ENCODE data around the gene BAG5.

BAG5 gene

DNA sequence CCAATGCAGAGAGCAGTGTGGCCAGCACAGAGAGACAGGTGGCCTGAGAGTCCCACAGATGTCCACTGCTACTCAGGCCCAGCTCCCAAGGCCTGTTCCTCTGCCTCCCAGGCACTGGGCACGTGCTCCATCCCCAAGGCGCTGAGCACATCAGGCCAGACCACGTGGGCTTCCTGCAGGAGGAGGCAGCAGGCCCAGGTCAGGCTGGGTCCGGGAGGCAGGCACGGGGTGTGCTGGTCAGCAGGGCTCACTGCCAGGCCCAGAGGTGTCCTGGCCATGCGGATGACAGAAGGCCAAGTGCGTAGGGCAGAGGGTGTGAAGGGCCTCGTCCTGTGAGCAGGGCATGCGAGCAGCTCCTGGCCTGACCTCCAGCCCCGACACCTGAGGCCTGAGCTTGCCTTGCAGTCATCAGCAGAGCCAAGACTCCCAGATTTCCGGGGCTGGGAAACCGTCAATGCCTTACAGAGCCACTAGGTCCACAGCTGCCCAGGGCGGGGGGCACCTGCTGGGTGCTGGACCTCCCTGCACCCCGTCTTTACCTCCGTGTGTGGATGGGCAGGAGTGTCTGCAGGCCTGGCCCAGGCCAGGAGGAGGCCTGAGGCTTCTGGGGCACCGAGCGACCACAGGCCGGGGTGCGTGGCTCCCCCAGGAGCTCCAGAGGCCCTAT, 18.6 kb downstream of the BAG5 start:
- no peak overlapping the region for H3K4me3 ChIP-seq (IDR thresholded peaks at IDR 0.05; ENCODE audit: insufficient read depth, low read depth, low read length)
- H3K9ac ChIP-seq = no peak overlapping the region
- H3K79me2 ChIP-seq (ENCODE audit: insufficient read depth, low read depth) = no peaks in the 10 kb centered on the region
- H3K27ac ChIP-seq = no peak overlapping the region
- peaks cover 6% of the 10 kb centered on the region; the same call in 1 of the 2 replicates for H3K27me3 ChIP-seq (ENCODE audit: insufficient read depth, low read depth)
- no peak overlapping the region for H2AFZ ChIP-seq (ENCODE audit: low read depth)
- no peak overlapping the region for H3K4me2 ChIP-seq
- H4K20me1 ChIP-seq (ENCODE audit: insufficient read depth) = no peaks in the 10 kb centered on the region
- no peaks in the 10 kb centered on the region for H3K4me1 ChIP-seq (ENCODE audit: low read depth, poor library complexity, severe bottlenecking)
- H3K36me3 ChIP-seq (ENCODE audit: insufficient read depth) = no peaks in the 10 kb centered on the region
- TF ChIP-seq, protein P1, sequence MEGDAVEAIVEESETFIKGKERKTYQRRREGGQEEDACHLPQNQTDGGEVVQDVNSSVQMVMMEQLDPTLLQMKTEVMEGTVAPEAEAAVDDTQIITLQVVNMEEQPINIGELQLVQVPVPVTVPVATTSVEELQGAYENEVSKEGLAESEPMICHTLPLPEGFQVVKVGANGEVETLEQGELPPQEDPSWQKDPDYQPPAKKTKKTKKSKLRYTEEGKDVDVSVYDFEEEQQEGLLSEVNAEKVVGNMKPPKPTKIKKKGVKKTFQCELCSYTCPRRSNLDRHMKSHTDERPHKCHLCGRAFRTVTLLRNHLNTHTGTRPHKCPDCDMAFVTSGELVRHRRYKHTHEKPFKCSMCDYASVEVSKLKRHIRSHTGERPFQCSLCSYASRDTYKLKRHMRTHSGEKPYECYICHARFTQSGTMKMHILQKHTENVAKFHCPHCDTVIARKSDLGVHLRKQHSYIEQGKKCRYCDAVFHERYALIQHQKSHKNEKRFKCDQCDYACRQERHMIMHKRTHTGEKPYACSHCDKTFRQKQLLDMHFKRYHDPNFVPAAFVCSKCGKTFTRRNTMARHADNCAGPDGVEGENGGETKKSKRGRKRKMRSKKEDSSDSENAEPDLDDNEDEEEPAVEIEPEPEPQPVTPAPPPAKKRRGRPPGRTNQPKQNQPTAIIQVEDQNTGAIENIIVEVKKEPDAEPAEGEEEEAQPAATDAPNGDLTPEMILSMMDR (conservative IDR thresholded peaks at IDR 0.05; ENCODE audit: low read depth, low read length) = no peak

DNA sequence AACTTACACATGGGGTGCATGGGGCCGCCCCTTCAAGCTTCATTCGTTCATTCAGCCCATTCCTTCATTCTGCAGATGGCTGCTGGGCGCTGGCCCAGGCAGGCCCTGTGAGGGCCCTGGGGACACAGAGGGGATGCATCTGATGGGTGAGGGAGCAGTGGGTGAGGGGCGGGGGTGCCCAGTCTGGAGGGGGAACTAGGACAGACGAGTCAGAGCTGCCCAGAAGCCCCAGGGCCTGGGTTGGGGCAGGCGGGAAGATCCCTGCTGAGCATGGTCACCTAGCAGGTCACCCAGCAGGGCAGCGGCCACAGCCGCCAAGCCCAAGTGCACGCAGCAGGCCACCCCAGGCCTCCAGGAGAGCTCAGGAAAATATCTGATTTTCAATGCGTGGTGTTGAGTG, 19.3 kb downstream of the BAG5 start:
- H3K9ac ChIP-seq = no peak overlapping the region
- H3K79me2 ChIP-seq (ENCODE audit: insufficient read depth, low read depth) = no peaks in the 10 kb centered on the region
- TF ChIP-seq, protein P1 (conservative IDR thresholded peaks at IDR 0.05; ENCODE audit: low read depth, low read length) = no peak
- H3K36me3 ChIP-seq (ENCODE audit: insufficient read depth) = no peaks in the 10 kb centered on the region
- no peak overlapping the region for H3K4me3 ChIP-seq (IDR thresholded peaks at IDR 0.05; ENCODE audit: insufficient read depth, low read depth, low read length)
- no peak overlapping the region for H3K27ac ChIP-seq
- no peaks in the 10 kb centered on the region for H4K20me1 ChIP-seq (ENCODE audit: insufficient read depth)
- no peak overlapping the region for H3K4me2 ChIP-seq
- H2AFZ ChIP-seq (ENCODE audit: low read depth) = no peak overlapping the region
- H3K27me3 ChIP-seq (ENCODE audit: insufficient read depth, low read depth) = peaks cover 6% of the 10 kb centered on the region; the same call in 1 of the 2 replicates
- H3K4me1 ChIP-seq (ENCODE audit: low read depth, poor library complexity, severe bottlenecking) = no peaks in the 10 kb centered on the region

GRCh38 chr14:103542605-103543088, 19.8 kb downstream of the BAG5 start:
- H3K36me3 ChIP-seq (ENCODE audit: insufficient read depth) = no peaks in the 10 kb centered on the region
- H3K4me1 ChIP-seq (ENCODE audit: low read depth, poor library complexity, severe bottlenecking) = no peaks in the 10 kb centered on the region
- H3K9ac ChIP-seq = no peak overlapping the region
- H3K79me2 ChIP-seq (ENCODE audit: insufficient read depth, low read depth) = no peaks in the 10 kb centered on the region
- H3K27me3 ChIP-seq (ENCODE audit: insufficient read depth, low read depth) = peaks cover 6% of the 10 kb centered on the region; the same call in 1 of the 2 replicates
- H4K20me1 ChIP-seq (ENCODE audit: insufficient read depth) = no peaks in the 10 kb centered on the region
- no peak overlapping the region for H3K27ac ChIP-seq
- no peak overlapping the region for H3K4me2 ChIP-seq
- no peak overlapping the region for H3K4me3 ChIP-seq (IDR thresholded peaks at IDR 0.05; ENCODE audit: insufficient read depth, low read depth, low read length)
- TF ChIP-seq, protein P1 (conservative IDR thresholded peaks at IDR 0.05; ENCODE audit: low read depth, low read length) = no peak
- H2AFZ ChIP-seq (ENCODE audit: low read depth) = no peak overlapping the region

DNA sequence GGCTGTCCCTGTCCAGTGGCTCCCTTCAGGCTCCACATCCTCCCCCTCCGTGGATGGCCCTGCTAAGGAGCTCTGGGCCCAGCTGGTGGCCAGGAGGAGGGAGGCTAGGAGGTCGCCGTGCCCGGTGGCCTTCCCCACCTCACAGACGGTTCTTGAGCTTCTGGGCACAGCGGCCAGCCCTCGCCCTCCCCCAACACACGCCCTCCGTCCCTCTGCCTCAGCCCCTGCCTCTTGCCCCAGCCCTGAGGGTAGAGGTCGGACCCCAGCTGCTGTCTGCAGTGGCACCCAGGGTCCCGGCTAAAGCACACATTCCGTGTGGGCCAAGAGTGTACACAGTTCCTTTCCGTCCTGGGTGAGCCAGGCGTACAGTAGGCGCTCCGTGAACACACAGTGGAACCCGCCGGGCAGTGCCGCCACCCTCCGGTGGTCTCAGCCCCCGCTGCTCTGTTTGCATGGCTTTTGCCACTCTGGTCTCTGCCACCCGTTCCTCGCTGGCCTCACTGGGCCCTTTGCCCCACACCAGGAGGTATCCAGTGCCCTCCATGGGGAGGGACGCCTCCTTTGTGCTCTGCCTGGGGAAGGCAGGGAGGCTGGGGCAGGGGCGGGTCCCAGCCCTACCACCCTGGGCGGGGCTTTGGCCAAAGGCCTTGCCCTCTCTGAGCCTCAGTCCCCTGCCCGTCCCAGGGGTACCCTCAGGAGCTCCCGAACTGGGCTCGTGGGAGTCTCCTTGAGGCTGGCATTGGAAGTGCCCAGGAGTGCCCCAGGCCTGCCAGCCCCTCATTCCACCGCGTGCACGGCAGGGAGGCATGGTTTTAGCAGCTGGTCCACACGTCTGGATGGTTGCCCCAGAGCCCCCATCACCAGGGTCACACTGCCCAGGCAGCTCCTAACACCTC, 20.5 kb downstream of the BAG5 start:
- Histone ChIP-seq H4K20me1 (ENCODE audit: insufficient read depth) (no peaks in the 10 kb centered on the region), H3K4me3 (IDR thresholded peaks at IDR 0.05; ENCODE audit: insufficient read depth, low read depth, low read length) (no peak overlapping the region), H3K79me2 (ENCODE audit: insufficient read depth, low read depth) (no peaks in the 10 kb centered on the region), H3K36me3 (ENCODE audit: insufficient read depth) (no peaks in the 10 kb centered on the region), H3K4me2 (no peak overlapping the region), H3K27ac (no peak overlapping the region), H3K4me1 (ENCODE audit: low read depth, poor library complexity, severe bottlenecking) (no peaks in the 10 kb centered on the region), H3K9ac (no peak overlapping the region), H2AFZ (ENCODE audit: low read depth) (no peak overlapping the region), H3K27me3 (ENCODE audit: insufficient read depth, low read depth) (peaks cover 6% of the 10 kb centered on the region; the same call in 1 of the 2 replicates)
- TF ChIP-seq, protein P1 (conservative IDR thresholded peaks at IDR 0.05; ENCODE audit: low read depth, low read length) = no peak

Measured in KMS-11 (cell line).